Activated CD8-positive, alpha-beta memory T cell treated with anti-CD3 and anti-CD28 coated beads, Interleukin-2, amount 50 U/mL, for 1 hour (primary cell): Measurements from ENCODE around the gene SPHK2.

Experiments
- DNase-seq: peaks from one replicate; pipeline ENCODE4 v3.0.0-alpha.2; 2020; ENCODE audit errors: extremely low read depth

The SPHK2 gene

GRCh38 chr19:48606463-48607358, 12.6 kb upstream of the SPHK2 start, which contains the start of gene SPACA4:
Gene SPACA4 (plus strand): TSS chr19:48606742. CDS start chr19:48606979, 237 bp downstream.
- no peak for DNase-seq

GRCh38 chr19:48607359-48607755, 11.9 kb upstream of the SPHK2 start:
- DNase-seq: no peak

- DNase-seq: no peak
Observed at GRCh38 chr19:48608798-48609263, 10.5 kb upstream of the SPHK2 start.

- DNase-seq: no peak
Observed at GRCh38 chr19:48609571-48610108, 9.7 kb upstream of the SPHK2 start.

- DNase-seq: no peak
Observed at GRCh38 chr19:48611872-48612271, 7.4 kb upstream of the SPHK2 start.

GRCh38 chr19:48613024-48613851, 6.1 kb upstream of the SPHK2 start:
- DNase-seq: no peak

- no peak for DNase-seq
Observed at GRCh38 chr19:48613852-48614435, 5.4 kb upstream of the SPHK2 start.

GRCh38 chr19:48614436-48615230, 4.7 kb upstream of the SPHK2 start, which contains the start of gene FAM83E:
Gene FAM83E (minus strand): TSS chr19:48615076. CDS start chr19:48613372, 1,704 bp downstream.
- DNase-seq: no peak

GRCh38 chr19:48615231-48616040, 3.9 kb upstream of the SPHK2 start:
- DNase-seq: no peak

- DNase-seq: no peak
Observed at GRCh38 chr19:48616041-48616436, 3.3 kb upstream of the SPHK2 start.

GRCh38 chr19:48616491-48617056, 2.7 kb upstream of the SPHK2 start:
- no peak for DNase-seq

- no peak for DNase-seq
Observed at GRCh38 chr19:48617146-48617937, 2.0 kb upstream of the SPHK2 start.

- no peak for DNase-seq
Observed at GRCh38 chr19:48618278-48618915, 909 bp upstream of the SPHK2 start.

- no peak for DNase-seq
Observed at GRCh38 chr19:48619692-48620585, 633 bp downstream of the SPHK2 start.

GRCh38 chr19:48623556-48624066, 4.3 kb downstream of the SPHK2 start:
- no peak for DNase-seq

GRCh38 chr19:48624067-48624594, 4.8 kb downstream of the SPHK2 start:
- DNase-seq: peak; percentile 89
